Gastrocnemius medialis (tissue), 4 donors: ENCODE data around the gene USH1C. TPM values are rescaled to one million over a fixed set of nuclear protein-coding genes. Genes with fewer than 3 reads are reported as not detected.

ENCODE experiments used
- ATAC-seq, 2 donors: fragments of 150-250 bp; one replicate each; pipeline ENCODE4 v1.9.1; 2016
- DNase-seq, 2 donors: peaks; one replicate each; pipeline ENCODE4 v3.0.0-alpha.2; 2019
- H3K27ac ChIP-seq, 4 donors: fragments of 200-600 bp; sonication (generic); 1 replicate in 1 of 4; 2 replicates in 3 of 4; pipeline ENCODE4 v1.5.1; 2016 to 2018; ENCODE audit warnings: mild to moderate bottlenecking in 2 of 4, moderate library complexity in 1 of 4
- H3K27me3 ChIP-seq, 3 donors: fragments of 200-600 bp; sonication (generic) in 2 of 3; 1 replicate in 1 of 3; 2 replicates in 2 of 3; pipeline versions ENCODE4 v1.5.1 to v1.6.0; 2016 to 2019; ENCODE audit warnings: mild to moderate bottlenecking in 1 of 3, moderate library complexity in 1 of 3
- H3K36me3 ChIP-seq, 2 donors: fragments of 200-600 bp; sonication (generic) in 1 of 2; one replicate each; pipeline ENCODE4 v1.5.1; 2017 to 2018
- H3K4me1 ChIP-seq, 2 donors: fragments of 200-600 bp; sonication (generic) in 1 of 2; one replicate each; pipeline ENCODE4 v1.5.1; 2016 to 2017; ENCODE audit warnings: mild to moderate bottlenecking in 2 of 2
- H3K4me3 ChIP-seq, 4 donors: fragments of 200-600 bp; sonication (generic) in 3 of 4; 1 replicate in 1 of 4; 2 replicates in 3 of 4; pipeline ENCODE4 v1.5.1; 2016 to 2019; ENCODE audit warnings: mild to moderate bottlenecking in 2 of 4
- H3K9me3 ChIP-seq, 3 donors: fragments of 200-600 bp; sonication (generic) in 2 of 3; 1 replicate in 1 of 3; 2 replicates in 2 of 3; pipeline ENCODE4 v1.5.1; 2016 to 2019
- POLR2A ChIP-seq, 2 donors: fragments of 450-650 bp; IDR thresholded peaks; one replicate each; pipeline ENCODE4 v1.6.1; 2017; ENCODE audit warnings: antibody characterized with exemption in 2 of 2, mild to moderate bottlenecking in 2 of 2, moderate library complexity in 2 of 2
- in situ Hi-C, 4 donors: fragments of 200-750 bp; cut with MboI; loops; one replicate each; pipeline versions ENCODE4 v1.15.0 to v1.8.0; 2017; ENCODE audit warnings: low sequenced_read_pairs in 4 of 4
- intact Hi-C: fragments of 100-400 bp; cut with DNase I; formaldehyde crosslinking; loops from one replicate; pipeline ENCODE4 v1.15.1; 2023; ENCODE audit warnings: low total_unique reads
- total RNA-seq, 4 donors: library from RNA; depleted of rRNA; stranded (reverse); fragments of >200 nt; gene quantifications; one replicate each; pipeline versions ENCODE4 v1.1.0 to v1.2.3, GENCODE V29; 2016
- TF ChIP-seq, protein P1 (sequence below), 5 experiments: fragments of 450-650 bp in 3 of 5; fragments of 200-600 bp in 2 of 5; sonication (generic) in 2 of 5; IDR thresholded peaks in 4 of 5; conservative IDR thresholded peaks in 1 of 5; 1 replicate in 4 of 5; 2 replicates in 1 of 5; pipeline ENCODE4 v1.5.1; 2016 to 2019; ENCODE audit warnings: antibody characterized with exemption in 5 of 5, mild to moderate bottlenecking in 3 of 5, moderate library complexity in 3 of 5

USH1C gene
- total RNA-seq, 4 donors from 2014 or later, result 0.78 TPM; not detected in 3

DNA sequence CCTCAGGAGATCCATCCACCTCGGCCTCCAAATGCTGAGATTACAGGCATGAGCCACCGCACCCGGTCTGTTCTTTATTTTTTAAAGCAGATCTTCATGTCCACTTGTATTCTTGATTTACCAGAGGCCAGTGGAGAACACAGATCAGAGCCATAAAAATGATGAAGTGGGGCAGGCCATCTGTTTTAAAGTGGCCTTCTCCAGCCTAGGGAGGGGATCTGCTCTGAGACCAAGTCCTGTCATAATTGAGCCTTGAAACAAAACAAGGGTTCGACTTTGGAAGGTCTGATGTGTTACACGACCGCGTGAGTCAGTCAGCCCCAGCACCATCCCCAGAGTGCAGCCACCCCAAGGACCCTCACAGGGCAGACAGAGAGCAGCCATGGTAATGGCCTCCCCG lies 95.1 kb downstream of the USH1C start:
- no peak for ATAC-seq
- no peaks in the 10 kb centered on the region for H3K27me3 ChIP-seq
- no peaks in the 10 kb centered on the region for H3K36me3 ChIP-seq
- in situ Hi-C loops (no loop called here), intact Hi-C loops (no loop called here)
- TF ChIP-seq, protein P1, sequence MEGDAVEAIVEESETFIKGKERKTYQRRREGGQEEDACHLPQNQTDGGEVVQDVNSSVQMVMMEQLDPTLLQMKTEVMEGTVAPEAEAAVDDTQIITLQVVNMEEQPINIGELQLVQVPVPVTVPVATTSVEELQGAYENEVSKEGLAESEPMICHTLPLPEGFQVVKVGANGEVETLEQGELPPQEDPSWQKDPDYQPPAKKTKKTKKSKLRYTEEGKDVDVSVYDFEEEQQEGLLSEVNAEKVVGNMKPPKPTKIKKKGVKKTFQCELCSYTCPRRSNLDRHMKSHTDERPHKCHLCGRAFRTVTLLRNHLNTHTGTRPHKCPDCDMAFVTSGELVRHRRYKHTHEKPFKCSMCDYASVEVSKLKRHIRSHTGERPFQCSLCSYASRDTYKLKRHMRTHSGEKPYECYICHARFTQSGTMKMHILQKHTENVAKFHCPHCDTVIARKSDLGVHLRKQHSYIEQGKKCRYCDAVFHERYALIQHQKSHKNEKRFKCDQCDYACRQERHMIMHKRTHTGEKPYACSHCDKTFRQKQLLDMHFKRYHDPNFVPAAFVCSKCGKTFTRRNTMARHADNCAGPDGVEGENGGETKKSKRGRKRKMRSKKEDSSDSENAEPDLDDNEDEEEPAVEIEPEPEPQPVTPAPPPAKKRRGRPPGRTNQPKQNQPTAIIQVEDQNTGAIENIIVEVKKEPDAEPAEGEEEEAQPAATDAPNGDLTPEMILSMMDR (IDR thresholded peaks at IDR 0.05 in 4 of 5, conservative IDR thresholded peaks at IDR 0.05 in 1 of 5), result no peak
- TF ChIP-seq POLR2A (IDR thresholded peaks at IDR 0.05), result no peak
- H3K4me1 ChIP-seq, result no peaks in the 10 kb centered on the region
- H3K4me3 ChIP-seq, result no peak overlapping the region
- no peak for DNase-seq
- H3K27ac ChIP-seq, result no peak overlapping the region
- H3K9me3 ChIP-seq, result no peaks in the 10 kb centered on the region

DNA sequence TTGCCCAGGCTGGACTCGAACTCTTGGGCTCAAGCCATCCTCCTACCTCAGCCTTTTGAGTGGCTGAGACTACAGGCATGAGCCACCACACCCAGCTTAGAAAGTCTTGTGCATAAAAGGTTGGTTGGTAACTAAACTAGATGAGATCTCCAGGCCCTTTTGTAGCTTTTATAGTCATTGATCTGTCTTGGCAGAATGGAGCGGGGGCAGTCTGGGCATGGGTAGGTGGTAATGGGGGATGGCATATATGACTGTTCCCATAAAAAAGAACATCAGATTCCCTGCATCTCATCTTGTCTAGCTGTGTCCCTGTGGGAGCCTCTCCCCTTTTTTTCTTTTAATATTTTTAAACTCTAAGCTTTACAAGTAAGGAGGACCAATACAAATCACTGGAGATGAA lies 97.7 kb downstream of the USH1C start:
- Histone ChIP-seq H3K27ac (no peak overlapping the region), H3K9me3 (no peaks in the 10 kb centered on the region), H3K4me3 (no peak overlapping the region), H3K36me3 (no peaks in the 10 kb centered on the region), H3K4me1 (no peaks in the 10 kb centered on the region), H3K27me3 (no peaks in the 10 kb centered on the region)
- intact Hi-C loops, result no loop called here
- in situ Hi-C loops, result no loop called here
- TF ChIP-seq POLR2A (IDR thresholded peaks at IDR 0.05), result no peak
- TF ChIP-seq, protein P1 (IDR thresholded peaks at IDR 0.05 in 4 of 5, conservative IDR thresholded peaks at IDR 0.05 in 1 of 5), result no peak
- no peak for DNase-seq
- ATAC-seq, result no peak

DNA sequence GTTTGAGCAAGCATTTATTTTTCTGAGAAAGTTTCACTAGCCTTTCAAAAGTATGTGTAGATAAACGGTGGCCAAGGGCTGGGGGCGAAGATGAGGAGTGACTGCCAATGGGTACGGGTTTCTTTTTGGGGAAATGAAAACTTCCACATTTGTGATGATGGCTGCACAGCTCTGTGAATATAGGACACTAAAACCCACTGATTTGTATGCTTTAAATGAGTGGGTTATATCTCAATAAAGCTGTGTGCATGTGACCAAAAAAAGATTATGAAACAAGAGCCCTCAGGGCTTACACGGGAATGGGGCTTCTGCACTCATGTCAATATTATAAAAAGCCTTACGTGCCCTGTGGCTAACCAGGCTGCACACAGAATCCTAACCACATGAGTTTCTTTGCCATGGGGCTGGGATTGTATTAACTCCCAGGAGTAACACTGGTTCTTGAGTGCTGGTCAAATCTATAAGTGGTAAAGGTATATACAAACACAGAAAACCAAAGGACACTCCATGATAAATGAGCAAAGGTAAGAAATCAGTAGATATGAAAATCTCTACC lies 98.9 kb downstream of the USH1C start:
- H3K36me3 ChIP-seq, result no peaks in the 10 kb centered on the region
- no peak for TF ChIP-seq POLR2A (IDR thresholded peaks at IDR 0.05)
- TF ChIP-seq, protein P1 (IDR thresholded peaks at IDR 0.05 in 4 of 5, conservative IDR thresholded peaks at IDR 0.05 in 1 of 5), result no peak
- H3K27me3 ChIP-seq, result no peaks in the 10 kb centered on the region
- H3K4me3 ChIP-seq, result no peak overlapping the region
- no peaks in the 10 kb centered on the region for H3K4me1 ChIP-seq
- no peak for DNase-seq
- in situ Hi-C loops, result no loop called here
- intact Hi-C loops, result no loop called here
- no peak for ATAC-seq
- H3K9me3 ChIP-seq, result no peaks in the 10 kb centered on the region
- no peak overlapping the region for H3K27ac ChIP-seq

DNA sequence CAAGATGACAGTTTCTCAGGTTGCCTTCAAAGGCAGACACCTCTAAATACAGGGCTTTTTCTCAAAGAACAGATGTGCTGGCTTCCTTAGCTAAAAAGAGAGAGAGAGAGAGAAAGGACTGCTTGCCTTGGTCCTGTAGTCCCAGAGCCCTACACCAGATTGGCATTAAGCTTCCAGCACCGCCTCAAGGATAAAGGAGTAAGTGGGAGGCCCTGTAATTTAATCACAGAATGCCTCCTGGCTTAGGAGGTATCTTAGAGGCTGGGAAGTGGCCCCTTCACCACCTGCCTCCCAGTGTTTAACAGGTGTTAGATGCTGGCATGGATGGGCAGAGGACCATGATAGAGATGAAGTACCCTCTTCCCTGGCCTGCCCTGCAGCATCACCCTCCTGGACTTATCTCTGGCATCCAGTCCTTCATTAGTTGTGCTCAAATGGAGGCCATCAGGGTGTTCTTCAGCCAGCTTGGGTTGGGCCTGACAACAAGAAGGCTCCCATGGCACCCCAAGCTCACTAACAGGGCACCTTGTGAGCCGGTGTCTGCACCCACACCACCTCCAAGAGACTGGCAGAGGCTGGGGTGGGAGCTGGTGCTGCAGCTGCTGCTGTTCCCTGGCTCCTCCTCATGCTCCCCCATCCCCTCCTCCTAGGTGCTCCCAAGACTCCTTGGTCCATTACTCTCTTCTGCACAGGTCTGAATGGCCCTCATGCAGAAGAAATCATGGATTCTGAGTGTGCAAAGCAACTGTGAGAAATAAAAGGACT lies 100.1 kb downstream of the USH1C start:
- TF ChIP-seq, protein P1 (IDR thresholded peaks at IDR 0.05 in 4 of 5, conservative IDR thresholded peaks at IDR 0.05 in 1 of 5), result no peak
- TF ChIP-seq POLR2A (IDR thresholded peaks at IDR 0.05), result no peak
- no peaks in the 10 kb centered on the region for H3K4me1 ChIP-seq
- ATAC-seq (no peak), DNase-seq (no peak)
- intact Hi-C loops (no loop called here), in situ Hi-C loops (no loop called here)
- no peaks in the 10 kb centered on the region for H3K36me3 ChIP-seq
- no peaks in the 10 kb centered on the region for H3K27me3 ChIP-seq
- H3K9me3 ChIP-seq, result no peaks in the 10 kb centered on the region
- no peak overlapping the region for H3K4me3 ChIP-seq
- H3K27ac ChIP-seq, result no peak overlapping the region

Other genes starting within 250 kb of the USH1C start
- under 1 TPM; 0.07 to 0.95 (median 0.38) TPM for gene NCR3LG1, start 192.6 kb downstream of the USH1C start, total RNA-seq
- gene KCNJ11, start 155.8 kb downstream of the USH1C start, total RNA-seq, result 100 to 1,000 TPM; 103 to 182 (median 147) TPM
- gene ABCC8, start 67.6 kb downstream of the USH1C start, total RNA-seq, result 1 to 10 TPM in 2 of 4 donors, under 1 TPM in 2; 0.33 to 4.0 (median 1.1) TPM
- not detected for gene OTOG, start 2.8 kb upstream of the USH1C start, total RNA-seq
- 10 to 100 TPM in 2 of 4 donors, 1 to 10 TPM in 2; 3.5 to 20.6 (median 10.4) TPM for gene MYOD1, start 175.2 kb upstream of the USH1C start, total RNA-seq
- under 1 TPM; 0.03 to 0.53 (median 0.15) TPM for gene KCNC1, start 190.4 kb upstream of the USH1C start, total RNA-seq